ENCODE data around the gene GCC1.
A peak's percentile ranks its signal among the peaks of the same experiment; 100 is the strongest.
"Not testable (repeated sequence)": the region's sequence is repeated elsewhere in the genome, so short reads cannot be mapped to it uniquely, and the experiment has no call there.

The GCC1 gene

GRCh38 chr7:127551941-127552340, 33.5 kb downstream of the GCC1 start:
- H3K4me3 ChIP-seq (ENCODE audit: low read depth, low read length) = no peak overlapping the region
- DNase-seq (ENCODE audit: low read depth) = no peak
- in situ Hi-C loops (cut with HindIII; ENCODE audit: low sequenced_read_pairs) = no loop called here
- TF ChIP-seq, protein P1, sequence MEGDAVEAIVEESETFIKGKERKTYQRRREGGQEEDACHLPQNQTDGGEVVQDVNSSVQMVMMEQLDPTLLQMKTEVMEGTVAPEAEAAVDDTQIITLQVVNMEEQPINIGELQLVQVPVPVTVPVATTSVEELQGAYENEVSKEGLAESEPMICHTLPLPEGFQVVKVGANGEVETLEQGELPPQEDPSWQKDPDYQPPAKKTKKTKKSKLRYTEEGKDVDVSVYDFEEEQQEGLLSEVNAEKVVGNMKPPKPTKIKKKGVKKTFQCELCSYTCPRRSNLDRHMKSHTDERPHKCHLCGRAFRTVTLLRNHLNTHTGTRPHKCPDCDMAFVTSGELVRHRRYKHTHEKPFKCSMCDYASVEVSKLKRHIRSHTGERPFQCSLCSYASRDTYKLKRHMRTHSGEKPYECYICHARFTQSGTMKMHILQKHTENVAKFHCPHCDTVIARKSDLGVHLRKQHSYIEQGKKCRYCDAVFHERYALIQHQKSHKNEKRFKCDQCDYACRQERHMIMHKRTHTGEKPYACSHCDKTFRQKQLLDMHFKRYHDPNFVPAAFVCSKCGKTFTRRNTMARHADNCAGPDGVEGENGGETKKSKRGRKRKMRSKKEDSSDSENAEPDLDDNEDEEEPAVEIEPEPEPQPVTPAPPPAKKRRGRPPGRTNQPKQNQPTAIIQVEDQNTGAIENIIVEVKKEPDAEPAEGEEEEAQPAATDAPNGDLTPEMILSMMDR (IDR thresholded peaks at IDR 0.05; ENCODE audit: low read depth, low read length, missing control alignments) = no peak

DNA sequence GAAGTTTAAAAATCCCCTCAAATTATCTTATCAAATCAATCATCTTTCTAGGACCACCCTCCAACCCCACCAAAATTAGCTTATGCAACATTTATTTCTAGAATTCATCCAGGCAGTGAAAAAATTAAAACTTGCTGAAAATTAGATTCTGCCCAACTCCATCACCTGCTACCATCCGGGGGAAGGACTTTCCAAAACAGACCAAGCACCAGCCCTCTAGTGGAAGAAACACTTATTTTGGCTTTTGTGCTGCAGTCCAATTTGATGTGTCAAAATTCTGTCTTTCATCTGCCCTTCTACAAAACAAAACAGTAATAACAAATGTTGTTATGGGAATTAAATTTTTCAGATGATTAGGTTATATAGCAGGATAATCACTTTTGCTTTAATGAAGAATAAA, 35.1 kb downstream of the GCC1 start:
- H3K4me3 ChIP-seq (ENCODE audit: low read depth, low read length) = no peak overlapping the region
- DNase-seq (ENCODE audit: low read depth) = no peak
- TF ChIP-seq, protein P1 (IDR thresholded peaks at IDR 0.05; ENCODE audit: low read depth, low read length, missing control alignments) = peak; percentile 30
- in situ Hi-C loops (cut with HindIII; ENCODE audit: low sequenced_read_pairs) = no loop called here

GRCh38 chr7:127546313-127546712, 39.1 kb downstream of the GCC1 start:
- no peak for DNase-seq (ENCODE audit: low read depth)
- in situ Hi-C loops (cut with HindIII; ENCODE audit: low sequenced_read_pairs) = no loop called here
- H3K4me3 ChIP-seq (ENCODE audit: low read depth, low read length) = no peak overlapping the region
- TF ChIP-seq, protein P1 (IDR thresholded peaks at IDR 0.05; ENCODE audit: low read depth, low read length, missing control alignments) = no peak

DNA sequence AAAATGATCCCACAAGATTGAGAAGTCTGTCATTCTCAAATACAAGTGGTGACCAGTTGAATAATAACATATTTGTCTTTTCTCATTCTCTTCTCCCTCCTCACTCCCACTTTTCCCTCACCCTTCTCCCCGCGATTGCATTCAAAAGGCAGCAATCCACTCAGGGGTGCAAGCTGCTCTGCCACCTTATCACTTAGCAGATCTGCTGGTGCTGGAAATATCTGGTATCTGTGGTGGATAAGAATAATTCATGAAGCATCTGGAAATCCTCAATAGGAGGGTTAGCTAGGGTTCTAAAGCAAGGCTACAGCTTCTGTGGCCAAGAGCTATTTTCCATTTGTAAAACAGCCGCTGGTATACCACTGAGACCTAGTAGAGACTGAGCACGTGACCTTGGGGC, 43.8 kb downstream of the GCC1 start:
- TF ChIP-seq, protein P1 (IDR thresholded peaks at IDR 0.05; ENCODE audit: low read depth, low read length, missing control alignments) = no peak
- DNase-seq (ENCODE audit: low read depth) = no peak
- no peak overlapping the region for H3K4me3 ChIP-seq (ENCODE audit: low read depth, low read length)
- in situ Hi-C loops (cut with HindIII; ENCODE audit: low sequenced_read_pairs) = no loop called here

DNA sequence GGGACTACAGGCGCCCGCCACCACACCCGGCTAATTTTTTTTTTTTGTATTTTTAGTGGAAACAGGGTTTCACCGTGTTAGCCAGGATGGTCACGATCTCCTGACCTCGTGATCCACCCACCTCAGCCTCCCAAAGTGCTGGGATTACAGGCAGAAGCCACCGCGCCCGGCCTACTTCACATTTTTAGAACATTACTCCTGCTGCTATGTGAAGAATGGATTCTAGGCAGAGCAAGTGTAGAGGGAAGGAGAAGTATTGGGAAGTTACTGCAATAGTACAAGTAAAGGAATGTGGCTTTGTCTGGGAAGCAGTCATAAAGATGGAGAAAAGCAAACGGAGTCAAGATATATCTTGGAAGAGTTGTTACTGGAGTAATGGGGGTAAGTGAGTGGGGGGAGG, 44.9 kb downstream of the GCC1 start:
- in situ Hi-C loops (cut with HindIII; ENCODE audit: low sequenced_read_pairs); H3K4me3 ChIP-seq (ENCODE audit: low read depth, low read length); DNase-seq (ENCODE audit: low read depth): not testable (repeated sequence)

GRCh38 chr7:127539116-127539515, 46.3 kb downstream of the GCC1 start:
- TF ChIP-seq, protein P1 (IDR thresholded peaks at IDR 0.05; ENCODE audit: low read depth, low read length, missing control alignments) = no peak
- H3K4me3 ChIP-seq (ENCODE audit: low read depth, low read length) = no peak overlapping the region
- in situ Hi-C loops (cut with HindIII; ENCODE audit: low sequenced_read_pairs) = no loop called here
- DNase-seq (ENCODE audit: low read depth) = no peak

DNA sequence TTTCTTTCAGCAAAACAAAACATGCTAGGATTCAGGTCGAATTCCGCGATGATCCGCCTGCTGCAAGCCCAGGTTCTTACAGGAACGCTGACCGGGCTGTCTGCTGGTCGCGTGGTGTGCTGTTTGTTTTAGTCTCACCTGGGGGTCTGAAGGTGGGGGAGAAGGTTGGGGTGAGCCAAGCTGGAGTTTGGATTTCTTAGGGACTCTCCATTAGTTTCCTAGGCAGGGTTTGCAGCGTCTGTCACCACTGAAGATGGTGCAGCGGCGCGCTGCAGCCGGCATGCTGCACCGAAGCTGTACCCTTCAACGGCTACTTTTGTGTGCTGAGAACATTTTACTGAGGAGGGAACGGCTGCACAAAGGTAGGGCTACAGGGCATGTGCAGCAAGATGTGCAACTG, 48.7 kb downstream of the GCC1 start:
- peak overlapping the region; percentile 12 for H3K4me3 ChIP-seq (ENCODE audit: low read depth, low read length)
- in situ Hi-C loops (cut with HindIII; ENCODE audit: low sequenced_read_pairs) = no loop called here
- no peak for DNase-seq (ENCODE audit: low read depth)
- TF ChIP-seq, protein P1 (IDR thresholded peaks at IDR 0.05; ENCODE audit: low read depth, low read length, missing control alignments) = no peak
